ENCODE results near the gene RNU1-1. TPM values are rescaled to one million over a fixed set of nuclear protein-coding genes. Genes with fewer than 3 reads are reported as not detected.
"Not testable (repeated sequence)": the region's sequence is repeated elsewhere in the genome, so short reads cannot be mapped to it uniquely, and the experiment has no call there.

Gene RNU1-1
- total and polyA plus RNA-seq, 2 experiments from 2014 or later: under 0.01 TPM; not detected in 1

- Histone ChIP-seq H3K27me3 (no peaks in the 10 kb centered on the region), H3K27ac (no peak overlapping the region), H3K4me1 (ENCODE audit: low read depth) (peaks cover 4% of the 10 kb centered on the region), H3K36me3 (peaks cover 2% of the 10 kb centered on the region), H3K4me3 (no peak overlapping the region), H3K9me3 (ENCODE audit: low read depth) (no peaks in the 10 kb centered on the region)
- DNase-seq (ENCODE audit: low read depth in 1 of 2, low spot score in 1 of 2): no peak
- TF ChIP-seq CTCF (IDR thresholded peaks at IDR 0.05; ENCODE audit: low read depth, low read length): no peak
Observed at GRCh38 chr1:16491056-16491675, 22.9 kb downstream of the RNU1-1 start.

- H3K27me3 ChIP-seq; H3K4me3 ChIP-seq; H3K4me1 ChIP-seq (ENCODE audit: low read depth); DNase-seq (ENCODE audit: low read depth in 1 of 2, low spot score in 1 of 2); H3K27ac ChIP-seq; H3K9me3 ChIP-seq (ENCODE audit: low read depth): not testable (repeated sequence)
- H3K36me3 ChIP-seq: peaks cover 14% of the 10 kb centered on the region
Observed at GRCh38 chr1:16489195-16489880, 24.7 kb downstream of the RNU1-1 start.

GRCh38 chr1:16487011-16487410, 27.1 kb downstream of the RNU1-1 start:
- DNase-seq (ENCODE audit: low read depth in 1 of 2, low spot score in 1 of 2); H3K27ac ChIP-seq; H3K4me3 ChIP-seq; H3K4me1 ChIP-seq (ENCODE audit: low read depth); H3K9me3 ChIP-seq (ENCODE audit: low read depth); H3K27me3 ChIP-seq: not testable (repeated sequence)
- H3K36me3 ChIP-seq: peaks cover 15% of the 10 kb centered on the region

GRCh38 chr1:16486316-16486715, 27.8 kb downstream of the RNU1-1 start:
- not testable (repeated sequence) for H3K4me3 ChIP-seq; H3K27ac ChIP-seq; H3K9me3 ChIP-seq (ENCODE audit: low read depth); H3K27me3 ChIP-seq; H3K4me1 ChIP-seq (ENCODE audit: low read depth); DNase-seq (ENCODE audit: low read depth in 1 of 2, low spot score in 1 of 2)
- H3K36me3 ChIP-seq: peaks cover 15% of the 10 kb centered on the region

GRCh38 chr1:16484931-16485330, 29.2 kb downstream of the RNU1-1 start:
- H3K27me3 ChIP-seq: no peaks in the 10 kb centered on the region
- TF ChIP-seq CTCF (IDR thresholded peaks at IDR 0.05; ENCODE audit: low read depth, low read length): no peak
- H3K4me1 ChIP-seq (ENCODE audit: low read depth): no peaks in the 10 kb centered on the region
- no peak overlapping the region for H3K4me3 ChIP-seq
- DNase-seq (ENCODE audit: low read depth in 1 of 2, low spot score in 1 of 2): no peak
- peaks cover 21% of the 10 kb centered on the region for H3K36me3 ChIP-seq
- no peak overlapping the region for H3K27ac ChIP-seq
- no peaks in the 10 kb centered on the region for H3K9me3 ChIP-seq (ENCODE audit: low read depth)

- DNase-seq (ENCODE audit: low read depth in 1 of 2, low spot score in 1 of 2): no peak
- TF ChIP-seq CTCF (IDR thresholded peaks at IDR 0.05; ENCODE audit: low read depth, low read length): no peak
- Histone ChIP-seq H3K4me1 (ENCODE audit: low read depth) (no peaks in the 10 kb centered on the region), H3K27ac (no peak overlapping the region), H3K9me3 (ENCODE audit: low read depth) (no peaks in the 10 kb centered on the region), H3K36me3 (peaks cover 21% of the 10 kb centered on the region), H3K27me3 (no peaks in the 10 kb centered on the region), H3K4me3 (no peak overlapping the region)
Observed at GRCh38 chr1:16484501-16484835, 29.6 kb downstream of the RNU1-1 start.

GRCh38 chr1:16483639-16484500, 30.2 kb downstream of the RNU1-1 start:
- H3K9me3 ChIP-seq (ENCODE audit: low read depth); H3K4me1 ChIP-seq (ENCODE audit: low read depth): not testable (repeated sequence)
- peaks cover 21% of the 10 kb centered on the region for H3K36me3 ChIP-seq

GRCh38 chr1:16483146-16483545, 30.9 kb downstream of the RNU1-1 start:
- DNase-seq (ENCODE audit: low read depth in 1 of 2, low spot score in 1 of 2); H3K4me1 ChIP-seq (ENCODE audit: low read depth); H3K4me3 ChIP-seq; H3K27me3 ChIP-seq; H3K9me3 ChIP-seq (ENCODE audit: low read depth); H3K27ac ChIP-seq: not testable (repeated sequence)
- H3K36me3 ChIP-seq: peaks cover 23% of the 10 kb centered on the region

More at GRCh38 chr1:16483639-16484500, 30.2 kb downstream of the RNU1-1 start:
- not testable (repeated sequence) for H3K27me3 ChIP-seq; H3K27ac ChIP-seq; H3K4me3 ChIP-seq; DNase-seq (ENCODE audit: low read depth in 1 of 2, low spot score in 1 of 2)

All from cardiac muscle cell (in vitro differentiated cells and primary cell).